HG03060 (cell line): ENCODE measurements around the gene CABCOCO1.

Experiments used
- ATAC-seq: cut with Tn5 transposase; IDR thresholded peaks from one replicate; pipeline ENCODE4 v1.9.1; 2021; ENCODE audit warnings: low read depth, moderate number of reproducible peaks; ENCODE audit not compliant: unreplicated experiment

CABCOCO1 gene

GRCh38 chr10:61662794-61663259 is at the start of gene CABCOCO1:
TSS of gene CABCOCO1 (plus strand) at chr10:61662929. CDS start at chr10:61662973, 44 bp downstream.
- ATAC-seq: no peak

- no peak for ATAC-seq
Observed at GRCh38 chr10:61613665-61614064, 49.1 kb upstream of the CABCOCO1 start.

GRCh38 chr10:61616611-61617010 is 46.1 kb upstream of the CABCOCO1 start:
- no peak for ATAC-seq

- no peak for ATAC-seq
Observed at GRCh38 chr10:61617180-61617579, 45.5 kb upstream of the CABCOCO1 start.

GRCh38 chr10:61617586-61617985 is 45.1 kb upstream of the CABCOCO1 start:
- ATAC-seq: no peak

- ATAC-seq: no peak
Observed at GRCh38 chr10:61618388-61618961, 44.3 kb upstream of the CABCOCO1 start.

- no peak for ATAC-seq
Observed at GRCh38 chr10:61620506-61620905, 42.2 kb upstream of the CABCOCO1 start.

- no peak for ATAC-seq
Observed at GRCh38 chr10:61621605-61622051, 41.1 kb upstream of the CABCOCO1 start.

- no peak for ATAC-seq
Observed at GRCh38 chr10:61623161-61623560, 39.6 kb upstream of the CABCOCO1 start.

- ATAC-seq: no peak
Observed at GRCh38 chr10:61626209-61626608, 36.5 kb upstream of the CABCOCO1 start.

- ATAC-seq: no peak
Observed at GRCh38 chr10:61627266-61627665, 35.5 kb upstream of the CABCOCO1 start.

GRCh38 chr10:61628151-61628874 is 34.4 kb upstream of the CABCOCO1 start:
- no peak for ATAC-seq

GRCh38 chr10:61628875-61629513 is 33.7 kb upstream of the CABCOCO1 start:
- no peak for ATAC-seq

GRCh38 chr10:61629576-61629975 is 33.2 kb upstream of the CABCOCO1 start:
- no peak for ATAC-seq

- ATAC-seq: no peak
Observed at GRCh38 chr10:61632057-61632670, 30.6 kb upstream of the CABCOCO1 start.

- ATAC-seq: no peak
Observed at GRCh38 chr10:61633665-61634064, 29.1 kb upstream of the CABCOCO1 start.

GRCh38 chr10:61634746-61635145 is 28.0 kb upstream of the CABCOCO1 start:
- no peak for ATAC-seq

- no peak for ATAC-seq
Observed at GRCh38 chr10:61635471-61635870, 27.3 kb upstream of the CABCOCO1 start.

- no peak for ATAC-seq
Observed at GRCh38 chr10:61635932-61636331, 26.8 kb upstream of the CABCOCO1 start.

GRCh38 chr10:61639952-61640351 is 22.8 kb upstream of the CABCOCO1 start:
- no peak for ATAC-seq

- ATAC-seq: no peak
Observed at GRCh38 chr10:61640856-61641255, 21.9 kb upstream of the CABCOCO1 start.
